ENCODE results near the gene KLHL11.

DNA sequence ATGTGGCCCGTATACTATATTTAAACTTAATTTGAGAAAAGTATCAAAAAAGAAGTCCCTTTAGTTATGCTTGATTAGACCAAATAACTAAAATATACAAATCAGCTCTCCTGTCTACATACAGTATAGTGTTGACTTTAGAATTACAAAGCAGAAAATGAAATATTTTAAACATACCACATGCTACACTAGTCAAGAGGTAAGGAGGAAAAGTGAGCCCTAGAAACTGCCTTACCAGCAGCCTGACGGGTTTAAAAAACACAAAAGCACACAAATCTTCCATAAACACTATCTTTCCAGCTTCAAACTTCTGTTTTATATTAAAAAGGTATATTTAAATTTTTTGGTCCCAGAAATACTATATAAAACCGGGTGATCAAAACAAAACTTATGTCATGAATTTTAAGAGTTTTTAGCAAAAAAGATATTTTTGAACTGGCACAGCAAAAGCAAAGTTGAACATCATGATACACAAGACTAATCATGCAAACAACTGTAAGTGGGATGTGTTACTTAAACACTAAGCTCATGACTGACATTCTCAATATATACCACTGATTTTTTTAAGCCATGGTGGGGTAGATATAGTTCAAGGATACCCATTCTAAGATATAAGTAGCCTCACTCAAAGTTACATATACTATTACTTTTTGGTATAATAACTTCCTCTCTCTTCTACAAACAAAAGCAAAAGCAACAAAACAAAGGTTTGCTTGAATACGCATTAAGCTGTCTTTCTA, 15.8 kb downstream of the KLHL11 start:
- TF ChIP-seq, protein P1, sequence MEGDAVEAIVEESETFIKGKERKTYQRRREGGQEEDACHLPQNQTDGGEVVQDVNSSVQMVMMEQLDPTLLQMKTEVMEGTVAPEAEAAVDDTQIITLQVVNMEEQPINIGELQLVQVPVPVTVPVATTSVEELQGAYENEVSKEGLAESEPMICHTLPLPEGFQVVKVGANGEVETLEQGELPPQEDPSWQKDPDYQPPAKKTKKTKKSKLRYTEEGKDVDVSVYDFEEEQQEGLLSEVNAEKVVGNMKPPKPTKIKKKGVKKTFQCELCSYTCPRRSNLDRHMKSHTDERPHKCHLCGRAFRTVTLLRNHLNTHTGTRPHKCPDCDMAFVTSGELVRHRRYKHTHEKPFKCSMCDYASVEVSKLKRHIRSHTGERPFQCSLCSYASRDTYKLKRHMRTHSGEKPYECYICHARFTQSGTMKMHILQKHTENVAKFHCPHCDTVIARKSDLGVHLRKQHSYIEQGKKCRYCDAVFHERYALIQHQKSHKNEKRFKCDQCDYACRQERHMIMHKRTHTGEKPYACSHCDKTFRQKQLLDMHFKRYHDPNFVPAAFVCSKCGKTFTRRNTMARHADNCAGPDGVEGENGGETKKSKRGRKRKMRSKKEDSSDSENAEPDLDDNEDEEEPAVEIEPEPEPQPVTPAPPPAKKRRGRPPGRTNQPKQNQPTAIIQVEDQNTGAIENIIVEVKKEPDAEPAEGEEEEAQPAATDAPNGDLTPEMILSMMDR (conservative IDR thresholded peaks at IDR 0.05; ENCODE audit: low read length), result no peak
- no peak for TF ChIP-seq EZH2phosphoT487 (IDR thresholded peaks at IDR 0.05; ENCODE audit: borderline replicate concordance)

Data from Loucy (cell line).